Gastroesophageal sphincter (tissue), 4 donors: Measurements from ENCODE around the gene B4GALNT1. TPM values are rescaled to one million over a fixed set of nuclear protein-coding genes. Genes with fewer than 3 reads are reported as not detected.

Experiments
- ATAC-seq: fragments of 150-250 bp; one replicate; pipeline ENCODE4 v1.9.1; 2016; ENCODE audit warnings: mild to moderate bottlenecking, moderate library complexity
- H3K27ac ChIP-seq, 4 donors: fragments of 200-600 bp; sonication (generic) in 3 of 4; 1 replicate in 3 of 4; 2 replicates in 1 of 4; pipeline ENCODE4 v1.5.1; 2016 to 2019
- H3K27me3 ChIP-seq: fragments of 200-600 bp; sonication (generic); one replicate; pipeline ENCODE4 v1.5.1; 2019
- H3K36me3 ChIP-seq, 2 donors: fragments of 200-600 bp; sonication (generic); one replicate each; pipeline ENCODE4 v1.5.1; 2019; ENCODE audit warnings: control low read depth in 1 of 2
- H3K4me1 ChIP-seq, 3 donors: fragments of 200-600 bp; sonication (generic); 1 replicate in 2 of 3; 2 replicates in 1 of 3; pipeline ENCODE4 v1.5.1; 2016 to 2019; ENCODE audit warnings: control low read depth in 2 of 3
- H3K4me3 ChIP-seq, 2 donors: fragments of 200-600 bp; sonication (generic); one replicate each; pipeline ENCODE4 v1.5.1; 2019; ENCODE audit warnings: mild to moderate bottlenecking in 1 of 2, moderate library complexity in 1 of 2
- H3K9me3 ChIP-seq, 3 donors: fragments of 200-600 bp; sonication (generic); one replicate each; pipeline ENCODE4 v1.5.1; 2017 to 2019; ENCODE audit warnings: control low read depth in 2 of 3
- EP300 ChIP-seq: sonication (generic); formaldehyde crosslinking; IDR thresholded peaks from one replicate; pipeline ENCODE4 v1.6.1; 2017; ENCODE audit warnings: antibody characterized with exemption, mild to moderate bottlenecking
- POLR2A ChIP-seq, 2 donors: fragments of 450-650 bp; IDR thresholded peaks; one replicate each; pipeline ENCODE4 v1.6.1; 2017; ENCODE audit warnings: antibody characterized with exemption in 2 of 2, mild to moderate bottlenecking in 2 of 2, moderate library complexity in 1 of 2
- POLR2AphosphoS5 ChIP-seq: sonication (generic); formaldehyde crosslinking; IDR thresholded peaks from one replicate; pipeline ENCODE4 v1.6.1; 2017; ENCODE audit warnings: antibody characterized with exemption
- WGBS, 2 donors: methylation state at CpG; one replicate each; pipeline ENCODE4 v1.1.5; 2018; ENCODE audit warnings: low coverage in 1 of 2; 5-methylcytosine and 5-hydroxymethylcytosine counted together
- total RNA-seq, 4 donors: library from RNA; depleted of rRNA; stranded (reverse); fragments of >200 nt; gene quantifications; one replicate each; pipeline ENCODE4 v1.1.0, GENCODE V29; 2016
- TF ChIP-seq, protein P1 (sequence below), 4 experiments: fragments of 200-600 bp in 2 of 4; fragments of 450-650 bp in 2 of 4; sonication (generic) in 1 of 4; IDR thresholded peaks; one replicate each; pipeline ENCODE4 v1.5.1; 2017 to 2019; ENCODE audit warnings: antibody characterized with exemption in 4 of 4, mild to moderate bottlenecking in 2 of 4, moderate library complexity in 2 of 4

Gene B4GALNT1
- total RNA-seq, 4 donors from 2014 or later: 2.3 to 10.1 (median 5.0) TPM

DNA sequence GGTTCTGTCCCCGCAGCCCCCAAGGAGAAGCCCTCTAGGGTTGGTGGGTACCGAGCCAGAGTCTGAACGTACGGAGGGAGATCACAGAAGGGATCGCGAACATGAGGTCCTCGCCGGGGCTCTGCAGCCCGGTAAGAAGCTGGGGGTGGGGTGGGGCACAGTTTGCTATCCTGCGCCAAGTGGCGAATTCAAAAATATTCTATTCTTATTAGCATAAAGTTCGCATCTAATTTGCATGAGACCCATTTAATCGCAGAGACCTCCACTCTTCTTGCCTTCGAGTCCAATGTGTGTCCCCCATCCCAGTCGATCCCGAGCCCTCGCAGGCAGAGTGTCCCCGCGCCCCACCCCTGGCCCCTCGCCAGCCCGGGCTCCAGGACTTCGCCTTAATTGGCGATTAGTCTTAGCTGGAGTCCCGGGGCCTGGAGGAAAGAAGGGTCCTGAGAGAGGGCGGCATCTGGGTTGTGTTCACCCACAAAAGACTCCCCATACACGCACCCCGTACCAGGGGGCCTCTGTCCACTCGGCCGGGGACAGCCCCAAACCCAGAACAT is 22.4 kb downstream of the B4GALNT1 start:
- Histone ChIP-seq H3K4me3 (peak overlapping the region; percentile 89 to 95), H3K27me3 (peaks cover 10% of the 10 kb centered on the region), H3K4me1 (peaks cover 0 to 95% (median 30%) of the 10 kb centered on the region in 3 donors), H3K36me3 (peaks cover 0 to 51% of the 10 kb centered on the region in 2 donors), H3K9me3 (no peaks in the 10 kb centered on the region), H3K27ac (peak overlapping the region; percentile 91 to 99 (median 97))
- WGBS, 2 donors: 12% methylated on average over 18 of the region's 29 CpGs; no CpG with 5 or more reads in 1 of the 2 donors
- TF ChIP-seq, protein P1, sequence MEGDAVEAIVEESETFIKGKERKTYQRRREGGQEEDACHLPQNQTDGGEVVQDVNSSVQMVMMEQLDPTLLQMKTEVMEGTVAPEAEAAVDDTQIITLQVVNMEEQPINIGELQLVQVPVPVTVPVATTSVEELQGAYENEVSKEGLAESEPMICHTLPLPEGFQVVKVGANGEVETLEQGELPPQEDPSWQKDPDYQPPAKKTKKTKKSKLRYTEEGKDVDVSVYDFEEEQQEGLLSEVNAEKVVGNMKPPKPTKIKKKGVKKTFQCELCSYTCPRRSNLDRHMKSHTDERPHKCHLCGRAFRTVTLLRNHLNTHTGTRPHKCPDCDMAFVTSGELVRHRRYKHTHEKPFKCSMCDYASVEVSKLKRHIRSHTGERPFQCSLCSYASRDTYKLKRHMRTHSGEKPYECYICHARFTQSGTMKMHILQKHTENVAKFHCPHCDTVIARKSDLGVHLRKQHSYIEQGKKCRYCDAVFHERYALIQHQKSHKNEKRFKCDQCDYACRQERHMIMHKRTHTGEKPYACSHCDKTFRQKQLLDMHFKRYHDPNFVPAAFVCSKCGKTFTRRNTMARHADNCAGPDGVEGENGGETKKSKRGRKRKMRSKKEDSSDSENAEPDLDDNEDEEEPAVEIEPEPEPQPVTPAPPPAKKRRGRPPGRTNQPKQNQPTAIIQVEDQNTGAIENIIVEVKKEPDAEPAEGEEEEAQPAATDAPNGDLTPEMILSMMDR (IDR thresholded peaks at IDR 0.05): peak in 1 of 4 experiments; percentile 7
- TF ChIP-seq POLR2A (IDR thresholded peaks at IDR 0.05) (peak; percentile 13 to 21), POLR2AphosphoS5 (no peak), EP300 (no peak)
- peak; percentile 76 for ATAC-seq

DNA sequence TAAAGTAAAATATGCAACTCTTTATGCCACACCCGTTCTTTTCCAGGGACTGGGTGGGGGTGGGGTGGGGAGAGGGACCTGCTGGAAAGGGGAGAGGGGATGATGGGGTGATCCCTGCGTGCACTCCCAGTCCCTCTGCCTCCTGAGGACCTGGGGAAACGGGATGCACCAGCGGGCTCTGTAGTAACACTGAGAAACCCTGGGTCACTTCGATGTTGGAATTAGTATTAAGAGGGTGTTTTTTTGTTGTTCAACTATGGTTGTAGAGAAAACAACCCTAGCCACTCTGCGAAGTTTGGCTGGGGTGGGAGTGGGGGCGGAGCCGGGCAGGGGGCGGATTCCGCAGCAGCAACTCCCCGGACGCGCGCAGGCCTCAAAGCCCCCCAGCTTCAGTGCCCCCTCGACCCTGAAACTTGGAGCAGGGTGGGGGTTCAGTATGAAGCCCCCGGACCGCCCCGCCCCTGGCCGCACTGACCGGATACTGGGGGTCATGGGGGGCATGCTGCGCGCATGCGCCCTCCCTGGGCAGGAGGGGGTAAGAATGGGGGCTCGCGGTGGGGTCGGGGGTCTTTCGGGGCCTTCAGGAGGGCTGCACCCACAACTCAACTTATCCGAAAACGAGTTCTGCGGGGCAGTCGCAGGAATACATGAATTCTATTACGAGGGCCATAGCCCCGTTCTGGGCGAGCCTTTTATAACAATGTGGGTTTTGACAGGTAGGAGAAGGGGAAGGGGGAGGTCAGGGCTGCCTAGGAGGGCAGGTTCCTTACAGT is 23.0 kb downstream of the B4GALNT1 start:
- TF ChIP-seq POLR2AphosphoS5 (no peak), EP300 (no peak), POLR2A (IDR thresholded peaks at IDR 0.05) (no peak)
- TF ChIP-seq, protein P1 (IDR thresholded peaks at IDR 0.05): no peak
- peaks cover 0 to 95% (median 31%) of the 10 kb centered on the region in 3 donors for H3K4me1 ChIP-seq
- peak overlapping the region; percentile 91 to 99 (median 97) for H3K27ac ChIP-seq
- no peaks in the 10 kb centered on the region for H3K9me3 ChIP-seq
- peak overlapping the region; percentile 89 to 95 for H3K4me3 ChIP-seq
- peaks cover 0 to 44% of the 10 kb centered on the region in 2 donors for H3K36me3 ChIP-seq
- 7 to 11% methylated on average over 5 to 12 of the region's 34 CpGs for WGBS, 2 donors
- ATAC-seq: no peak
- peaks cover 10% of the 10 kb centered on the region for H3K27me3 ChIP-seq

DNA sequence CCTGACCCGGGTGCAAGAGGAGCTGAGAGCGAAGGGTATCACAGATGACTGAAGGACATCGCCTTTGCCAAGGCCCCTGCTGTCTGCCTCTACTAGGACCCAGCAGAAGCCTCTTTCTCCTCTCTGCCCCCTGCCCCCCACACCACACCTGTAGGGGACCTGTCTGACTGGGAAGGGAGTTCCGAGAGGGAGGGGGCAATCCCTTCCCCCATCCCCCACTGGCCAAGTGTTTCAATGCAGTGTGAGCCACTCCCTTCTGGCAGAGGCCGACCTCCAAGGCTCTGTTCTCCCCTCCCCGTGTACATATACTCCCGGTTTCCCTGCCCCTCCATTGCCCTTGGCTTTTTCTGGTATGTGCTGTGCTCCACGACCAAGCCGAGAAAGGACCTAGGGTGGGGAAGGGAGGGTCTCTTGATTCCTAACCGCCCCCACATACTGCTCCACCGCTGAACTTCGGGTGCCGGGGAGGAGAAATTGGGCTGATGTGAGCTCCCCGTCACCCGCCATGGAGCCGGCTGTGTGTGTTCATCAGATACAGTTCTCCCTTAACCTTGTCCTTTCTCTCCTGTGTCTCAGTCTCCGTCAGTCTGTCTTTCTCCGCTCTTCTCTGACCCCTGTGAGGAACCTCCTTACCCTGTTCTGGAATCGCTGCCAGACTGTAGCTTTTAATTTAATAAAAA is 23.8 kb downstream of the B4GALNT1 start:
- Histone ChIP-seq H3K36me3 (peaks cover 0 to 37% of the 10 kb centered on the region in 2 donors), H3K27ac (peak overlapping the region; percentile 91 to 99 (median 97)), H3K9me3 (no peaks in the 10 kb centered on the region), H3K27me3 (peaks cover 10% of the 10 kb centered on the region), H3K4me1 (peaks cover 0 to 95% (median 31%) of the 10 kb centered on the region in 3 donors), H3K4me3 (peak overlapping the region in 1 of 2 donors; percentile 89)
- TF ChIP-seq EP300: no peak
- TF ChIP-seq POLR2AphosphoS5: no peak
- TF ChIP-seq POLR2A (IDR thresholded peaks at IDR 0.05): no peak
- TF ChIP-seq, protein P1 (IDR thresholded peaks at IDR 0.05): no peak
- ATAC-seq: no peak
- WGBS, 2 donors: 4 to 41% methylated on average over 10 of the region's 19 CpGs

GRCh38 chr12:57607958-57608663 is 24.9 kb downstream of the B4GALNT1 start:
- peaks cover 10% of the 10 kb centered on the region for H3K27me3 ChIP-seq
- H3K27ac ChIP-seq: peak overlapping the region; percentile 91 to 99 (median 97)
- TF ChIP-seq POLR2AphosphoS5 (no peak), POLR2A (IDR thresholded peaks at IDR 0.05) (no peak), EP300 (no peak)
- TF ChIP-seq, protein P1 (IDR thresholded peaks at IDR 0.05): no peak
- no peak for ATAC-seq
- H3K4me3 ChIP-seq: no peak overlapping the region
- H3K4me1 ChIP-seq: peaks cover 0 to 95% (median 26%) of the 10 kb centered on the region in 3 donors
- H3K9me3 ChIP-seq: no peaks in the 10 kb centered on the region
- WGBS, 2 donors: 14 to 38% methylated on average over 2 to 4 of the region's 12 CpGs
- H3K36me3 ChIP-seq: peaks cover 0 to 30% of the 10 kb centered on the region in 2 donors
